GM19193 (cell line): ENCODE measurements around the gene KLF4.

ENCODE experiments used
- POLR2A ChIP-seq: IDR thresholded peaks from 4 replicates; pipeline ENCODE4 v1.6.1; 2011; ENCODE audit not compliant: insufficient read depth, insufficient read length; ENCODE audit errors: extremely low read depth

Gene KLF4

GRCh38 chr9:107489687-107490605, at the start of gene KLF4:
Gene KLF4, minus strand, starts transcription at chr9:107489769. Its CDS starts 597 bp downstream, at chr9:107489172.
- TF ChIP-seq POLR2A: no peak

GRCh38 chr9:107536462-107536861, 46.9 kb upstream of the KLF4 start:
- no peak for TF ChIP-seq POLR2A

- no peak for TF ChIP-seq POLR2A
Measured at GRCh38 chr9:107534510-107535078, 45.0 kb upstream of the KLF4 start.

GRCh38 chr9:107530679-107531078, 41.1 kb upstream of the KLF4 start:
- no peak for TF ChIP-seq POLR2A

DNA sequence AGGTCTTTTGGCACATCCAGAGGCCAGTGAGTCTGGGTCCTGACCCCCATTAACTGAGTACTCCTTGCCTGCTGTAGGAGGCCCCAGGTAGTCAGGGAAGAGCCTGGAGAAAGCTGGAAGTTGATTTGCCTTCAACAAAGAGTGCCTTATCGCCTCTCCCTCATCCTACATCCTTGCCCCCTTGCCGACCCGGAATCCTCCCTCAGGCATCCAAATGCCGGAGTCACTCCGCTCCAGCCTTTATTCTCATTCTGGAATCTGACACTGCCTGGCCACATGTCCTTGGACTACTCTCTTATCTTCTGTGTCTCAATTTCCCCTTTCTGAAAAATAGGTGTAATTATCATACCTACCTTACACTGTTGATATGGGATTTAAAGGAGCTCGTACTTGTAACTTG, 39.1 kb upstream of the KLF4 start:
- TF ChIP-seq POLR2A: no peak

DNA sequence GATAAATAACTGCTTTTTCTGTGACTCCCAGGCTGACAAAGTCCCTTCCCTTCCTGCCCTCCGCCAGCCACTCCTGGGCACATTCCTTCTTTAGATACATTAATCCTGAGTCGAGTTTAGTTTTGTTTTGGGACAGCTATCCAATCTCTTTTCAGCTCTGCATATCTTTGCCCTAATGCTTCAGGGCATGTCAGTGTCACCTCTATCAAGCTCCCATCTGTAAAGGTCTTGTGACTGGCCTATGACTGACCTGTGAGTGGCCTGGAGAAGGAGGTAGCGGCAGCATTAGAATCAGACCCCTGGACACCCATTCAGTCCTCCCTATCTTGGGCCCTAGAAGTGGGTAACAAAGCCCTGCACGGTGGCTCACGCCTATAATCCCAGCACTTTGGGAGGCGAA, 34.0 kb upstream of the KLF4 start:
- TF ChIP-seq POLR2A: no peak

DNA sequence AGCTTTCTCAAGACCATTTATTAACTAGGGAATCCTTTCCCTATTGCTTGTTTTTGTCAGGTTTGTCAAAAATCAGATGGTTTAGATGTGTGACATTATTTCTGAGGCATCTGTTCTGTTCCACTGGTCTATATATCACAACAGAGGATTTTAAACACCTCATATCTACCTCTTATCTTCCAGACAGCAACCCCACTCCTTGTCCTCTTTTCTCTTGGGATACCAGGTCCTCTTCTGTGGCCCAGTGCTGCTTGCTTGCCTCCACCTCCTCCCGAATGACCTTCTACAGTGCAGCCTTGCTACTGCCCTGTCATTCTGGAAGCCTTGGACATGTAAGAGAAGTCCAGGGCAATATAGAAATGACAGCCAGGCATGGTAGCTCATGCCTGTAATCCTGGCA, 30.6 kb upstream of the KLF4 start:
- TF ChIP-seq POLR2A: no peak

DNA sequence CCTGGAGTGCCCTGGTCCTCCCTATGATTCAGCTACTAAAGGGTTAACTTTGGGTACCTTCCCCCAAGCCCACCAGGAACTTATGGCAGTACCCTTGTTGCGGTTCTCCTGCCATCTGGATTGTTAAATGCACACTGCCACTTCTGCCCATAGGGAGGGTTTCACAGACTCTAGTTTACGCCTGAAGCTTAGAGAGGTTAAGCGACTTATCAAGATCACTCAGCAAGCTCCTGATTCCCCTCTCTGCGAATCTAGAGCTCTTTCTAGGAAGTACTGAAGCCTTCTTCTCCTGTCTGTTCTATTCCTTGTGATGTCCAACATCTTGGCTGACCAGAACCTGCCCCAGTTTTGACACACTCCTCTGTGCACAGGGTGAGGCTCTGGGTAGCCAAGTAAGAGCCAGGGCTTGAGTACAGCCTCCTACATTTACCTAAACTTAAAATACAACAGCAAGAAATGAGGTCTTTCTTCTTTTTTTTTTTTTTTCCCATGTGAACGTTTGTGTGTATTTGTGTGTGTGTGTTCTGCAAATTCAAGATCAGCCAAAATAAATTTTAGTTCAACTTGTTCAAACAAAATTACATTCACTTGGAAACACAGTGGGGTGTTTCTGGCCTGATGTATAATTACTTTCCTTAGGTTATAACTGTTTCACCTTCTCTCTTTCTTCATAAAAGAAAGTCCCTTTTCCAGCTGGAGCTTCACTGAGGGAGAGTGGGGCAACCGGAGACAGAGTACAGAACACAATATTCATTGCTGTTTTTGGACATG, 28.7 kb upstream of the KLF4 start:
- no peak for TF ChIP-seq POLR2A

- no peak for TF ChIP-seq POLR2A
Measured at GRCh38 chr9:107513464-107514100, 24.0 kb upstream of the KLF4 start.

GRCh38 chr9:107504585-107505455, 15.3 kb upstream of the KLF4 start:
- TF ChIP-seq POLR2A: no peak

DNA sequence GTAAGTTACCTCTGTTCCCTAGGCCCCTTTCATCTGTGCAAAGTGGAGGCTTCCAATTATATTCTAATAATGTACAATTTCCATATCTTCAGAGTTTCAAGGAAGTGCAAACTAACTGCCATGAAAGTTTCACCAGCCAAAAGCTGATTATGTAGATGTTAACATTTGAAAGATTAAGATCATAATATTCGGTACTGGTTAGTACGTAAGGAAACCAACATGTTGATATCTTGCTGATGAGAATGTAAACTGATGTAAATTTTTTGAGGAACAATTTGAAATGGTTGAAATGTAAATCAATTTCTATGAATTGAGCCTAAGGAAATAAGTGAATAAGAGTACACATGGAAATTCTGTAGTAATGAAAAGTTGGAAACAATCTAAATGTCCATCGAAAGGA, 12.9 kb upstream of the KLF4 start:
- TF ChIP-seq POLR2A: no peak

DNA sequence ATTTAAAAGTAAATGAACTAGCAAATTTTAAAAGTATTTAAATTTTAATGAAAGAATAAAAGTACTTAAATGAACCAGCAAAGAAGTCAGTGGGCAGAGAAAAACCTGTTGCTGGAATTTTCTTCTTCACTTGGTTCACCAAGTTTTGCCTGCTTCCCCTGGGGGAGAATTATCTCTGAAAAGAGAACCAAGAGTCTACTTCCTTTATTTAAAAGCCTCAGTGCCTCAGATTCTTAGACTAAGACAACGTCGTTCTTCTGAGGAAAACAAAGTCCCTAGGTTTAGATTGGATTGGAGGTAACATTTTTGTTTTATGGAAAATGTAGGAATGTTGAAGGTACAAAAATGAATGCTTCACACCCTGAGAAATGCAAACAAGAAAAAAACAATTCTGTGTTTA, 7.4 kb upstream of the KLF4 start:
- no peak for TF ChIP-seq POLR2A

- TF ChIP-seq POLR2A: no peak
Measured at GRCh38 chr9:107492381-107492970, 2.9 kb upstream of the KLF4 start.
